ENCODE data around the gene CLEC4C.

GRCh38 chr12:7695237-7695560 is 52.0 kb downstream of the CLEC4C start:
- TF ChIP-seq CTCF (IDR thresholded peaks at IDR 0.05), result no peak
- no peak for TF ChIP-seq POLR2A (IDR thresholded peaks at IDR 0.05)
- no peak for TF ChIP-seq POLR2AphosphoS5 (IDR thresholded peaks at IDR 0.05; ENCODE audit: insufficient read depth in 1 of 2, low read depth in 1 of 2)

Measured in vagina (tissue), 2 donors.